Thymus (tissue), 11 donors: ENCODE results near the gene STXBP2. TPM values are rescaled to one million over a fixed set of nuclear protein-coding genes. Genes with fewer than 3 reads are reported as not detected.

Experiments
- DNase-seq, 9 donors: peaks; one replicate each; pipeline ENCODE4 v3.0.0-alpha.2; 2013; ENCODE audit warnings: low spot score in 9 of 9, low read depth in 6 of 9, missing footprints in 1 of 9
- H3K27ac ChIP-seq, 2 donors: one replicate each; pipeline ENCODE4 v1.5.1; 2013; ENCODE audit warnings: control low read depth in 1 of 2, low read depth in 1 of 2, low read length in 1 of 2, mild to moderate bottlenecking in 1 of 2, moderate library complexity in 1 of 2
- H3K27me3 ChIP-seq, 2 donors: one replicate each; pipeline ENCODE4 v1.5.1; 2013; ENCODE audit warnings: low read length in 1 of 2; ENCODE audit not compliant: control insufficient read depth in 2 of 2, insufficient read depth in 1 of 2
- H3K36me3 ChIP-seq, 2 donors: one replicate each; pipeline ENCODE4 v1.5.1; 2013; ENCODE audit warnings: low read length in 1 of 2, mild to moderate bottlenecking in 1 of 2, moderate library complexity in 1 of 2; ENCODE audit not compliant: control insufficient read depth in 2 of 2, insufficient read depth in 2 of 2
- H3K4me1 ChIP-seq, 2 donors: one replicate each; pipeline ENCODE4 v1.5.1; 2013; ENCODE audit warnings: low read length in 2 of 2; ENCODE audit not compliant: control insufficient read depth in 2 of 2, insufficient read depth in 2 of 2
- H3K4me3 ChIP-seq, 2 donors: one replicate each; pipeline ENCODE4 v1.5.1; 2013; ENCODE audit warnings: low read length in 2 of 2, control low read depth in 1 of 2, mild to moderate bottlenecking in 1 of 2
- H3K9me3 ChIP-seq, 2 donors: one replicate each; pipeline ENCODE4 v1.5.1; 2013; ENCODE audit warnings: low read length in 1 of 2, mild to moderate bottlenecking in 1 of 2; ENCODE audit not compliant: control insufficient read depth in 2 of 2, insufficient read depth in 1 of 2
- WGBS: extraction: QIAGEN DNeasy Blood & Tissue Kit; methylation state at CpG from one replicate; pipeline ENCODE4 v1.1.7; 2013; 5-methylcytosine and 5-hydroxymethylcytosine counted together
- polyA plus RNA-seq: library from polyadenylated mRNA; stranded (reverse); fragments of 200-250 nt; gene quantifications from one replicate; pipeline ENCODE4 v1.2.3, GENCODE V29; 2013
- total RNA-seq: library from RNA; stranded (reverse); fragments of 120-200 nt; gene quantifications from one replicate; pipeline ENCODE4 v1.2.4, GENCODE V29; 2013
- donor health status: healthy.

Gene STXBP2
- total and polyA plus RNA-seq, 2 donors = 45.3 to 140 TPM

GRCh38 chr19:7627166-7627565 lies 9.7 kb upstream of the STXBP2 start:
- Histone ChIP-seq H3K9me3 (peaks cover 2 to 3% of the 10 kb centered on the region in 2 donors), H3K27ac (no peak overlapping the region), H3K4me1 (peaks cover 18 to 28% of the 10 kb centered on the region in 2 donors), H3K4me3 (no peak overlapping the region), H3K36me3 (peaks cover 47 to 65% of the 10 kb centered on the region in 2 donors), H3K27me3 (no peaks in the 10 kb centered on the region)
- DNase-seq = no peak
- 98% methylated on average over 24 of the region's 24 CpGs for WGBS

- DNase-seq = no peak
- H3K4me1 ChIP-seq = peaks cover 23 to 38% of the 10 kb centered on the region in 2 donors
- H3K9me3 ChIP-seq = peaks cover 0 to 3% of the 10 kb centered on the region in 2 donors
- H3K4me3 ChIP-seq = peak overlapping the region; percentile 82 to 91
- whole genome bisulfite sequencing = 8% methylated on average over 15 of the region's 15 CpGs
- no peaks in the 10 kb centered on the region for H3K27me3 ChIP-seq
- H3K27ac ChIP-seq = peak overlapping the region; percentile 44 to 66
- H3K36me3 ChIP-seq = peaks cover 40 to 56% of the 10 kb centered on the region in 2 donors
Measured at GRCh38 chr19:7628589-7629311, 8.2 kb upstream of the STXBP2 start.

- under 1% methylated on average over 40 of the region's 40 CpGs for WGBS
- Histone ChIP-seq H3K9me3 (peaks cover 0 to 3% of the 10 kb centered on the region in 2 donors), H3K36me3 (peaks cover 33 to 49% of the 10 kb centered on the region in 2 donors), H3K4me3 (peak within 1 kb of the TSS; percentile 82 to 91), H3K27me3 (no peaks in the 10 kb centered on the region), H3K27ac (peak within 1 kb of the TSS; percentile 81 to 83), H3K4me1 (peaks cover 28 to 43% of the 10 kb centered on the region in 2 donors)
- DNase-seq = peak; percentile 95 to 99 (median 98)
Measured at GRCh38 chr19:7629347-7630054, 7.4 kb upstream of the STXBP2 start, which contains the start of the genes PET100 and XAB2. TSS of gene PET100 (plus strand) at chr19:7629793. CDS start at chr19:7629834, 41 bp downstream. TSS of gene XAB2 (minus strand) at chr19:7629545. CDS start at chr19:7629527, 18 bp downstream.

GRCh38 chr19:7631577-7631976 lies 5.3 kb upstream of the STXBP2 start:
- DNase-seq = no peak
- no peaks in the 10 kb centered on the region for H3K27me3 ChIP-seq

GRCh38 chr19:7632340-7633203 lies 4.3 kb upstream of the STXBP2 start:
- Histone ChIP-seq H3K4me3 (no peak overlapping the region), H3K4me1 (peaks cover 40 to 54% of the 10 kb centered on the region in 2 donors), H3K27ac (no peak overlapping the region), H3K27me3 (no peaks in the 10 kb centered on the region), H3K36me3 (peaks cover 15 to 20% of the 10 kb centered on the region in 2 donors), H3K9me3 (peaks cover 0 to 9% of the 10 kb centered on the region in 2 donors)
- no peak for DNase-seq
- 97% methylated on average over 40 of the region's 40 CpGs for WGBS

More at GRCh38 chr19:7631577-7631976, 5.3 kb upstream of the STXBP2 start:
- Histone ChIP-seq H3K9me3 (peaks cover 0 to 6% of the 10 kb centered on the region in 2 donors), H3K36me3 (peaks cover 22 to 28% of the 10 kb centered on the region in 2 donors), H3K4me3 (no peak overlapping the region), H3K4me1 (peaks cover 38 to 48% of the 10 kb centered on the region in 2 donors), H3K27ac (no peak overlapping the region)
- WGBS = 96% methylated on average over 12 of the region's 12 CpGs

GRCh38 chr19:7633698-7634097 lies 3.2 kb upstream of the STXBP2 start, which contains the start of gene PCP2:
TSS of gene PCP2 (minus strand) at chr19:7633719. CDS start at chr19:7633457, 262 bp downstream.
- no peaks in the 10 kb centered on the region for H3K27me3 ChIP-seq
- 36% methylated on average over 2 of the region's 2 CpGs for WGBS
- peaks cover 41 to 54% of the 10 kb centered on the region in 2 donors for H3K4me1 ChIP-seq
- H3K36me3 ChIP-seq = peaks cover 16 to 19% of the 10 kb centered on the region in 2 donors
- H3K4me3 ChIP-seq = no peak within 1 kb of the TSS
- H3K27ac ChIP-seq = peak within 1 kb of the TSS in 1 of 2 donors; percentile 29
- H3K9me3 ChIP-seq = peaks cover 0 to 9% of the 10 kb centered on the region in 2 donors
- peak in 3 of 9 donors; percentile 44 to 59 (median 50) for DNase-seq

- WGBS = 89% methylated on average over 6 of the region's 6 CpGs
- no peak overlapping the region for H3K27ac ChIP-seq
- H3K9me3 ChIP-seq = peaks cover 0 to 6% of the 10 kb centered on the region in 2 donors
- H3K27me3 ChIP-seq = no peaks in the 10 kb centered on the region
- DNase-seq = no peak
- H3K36me3 ChIP-seq = peaks cover 33 to 34% of the 10 kb centered on the region in 2 donors
- peaks cover 34 to 57% of the 10 kb centered on the region in 2 donors for H3K4me1 ChIP-seq
- H3K4me3 ChIP-seq = no peak overlapping the region
Measured at GRCh38 chr19:7635670-7636069, 1.2 kb upstream of the STXBP2 start.

GRCh38 chr19:7636317-7636690 lies 606 bp upstream of the STXBP2 start:
- Histone ChIP-seq H3K9me3 (peaks cover 0 to 6% of the 10 kb centered on the region in 2 donors), H3K27ac (peak overlapping the region; percentile 84 to 91), H3K4me1 (peaks cover 32 to 58% of the 10 kb centered on the region in 2 donors), H3K27me3 (no peaks in the 10 kb centered on the region), H3K4me3 (peak overlapping the region; percentile 86 to 96), H3K36me3 (peaks cover 35 to 39% of the 10 kb centered on the region in 2 donors)
- no peak for DNase-seq
- 81% methylated on average over 16 of the region's 16 CpGs for WGBS
